ENCODE results near the gene OTUB1. TPM values are rescaled to one million over a fixed set of nuclear protein-coding genes. Genes with fewer than 3 reads are reported as not detected.

OTUB1 gene
- total RNA-seq, 3 donors from 2014 or later (not counting 1 experiment from before 2014, with no cell fraction given), result 73.6 to 88.9 (median 82.4) TPM

- ATAC-seq, result peak in 2 of 3 donors; percentile 24 to 29
- no peak overlapping the region for H3K27ac ChIP-seq (ENCODE audit: low read length)
- TF ChIP-seq CTCF (IDR thresholded peaks at IDR 0.05), result no peak
- H3K4me1 ChIP-seq (ENCODE audit: control insufficient read depth, insufficient read depth, low read length), result peaks cover 7% of the 10 kb centered on the region
- intact Hi-C loops (cut with micrococcal nuclease), result no loop called here
- H3K36me3 Mint-ChIP-seq, result no peaks in the 10 kb centered on the region
- DNase-seq, result peak in 1 of 2 donors; percentile 23
- H3K27ac Mint-ChIP-seq, result no peak overlapping the region
- no peaks in the 10 kb centered on the region for H3K9me3 ChIP-seq (ENCODE audit: control insufficient read depth, insufficient read depth, low read length)
- WGBS (ENCODE audit: insufficient coverage), result 16% methylated on average over 22 of the region's 22 CpGs
- H3K27me3 ChIP-seq (ENCODE audit: control insufficient read depth, insufficient read depth, low read length), result peaks cover 6% of the 10 kb centered on the region
- H3K4me3 Mint-ChIP-seq, result no peak overlapping the region
- no peaks in the 10 kb centered on the region for H3K36me3 ChIP-seq (ENCODE audit: control insufficient read depth, insufficient read depth, low read length)
- no peaks in the 10 kb centered on the region for H3K4me1 Mint-ChIP-seq
- no peaks in the 10 kb centered on the region for H3K9me3 Mint-ChIP-seq
- H3K27me3 Mint-ChIP-seq (ENCODE audit: low read depth in 2 of 2), result peaks cover 17 to 21% of the 10 kb centered on the region in 2 donors
- H3K4me3 ChIP-seq (ENCODE audit: low read length), result no peak overlapping the region
Measured at GRCh38 chr11:64028398-64029115, 42.3 kb downstream of the OTUB1 start.

GRCh38 chr11:64029773-64030172, 43.5 kb downstream of the OTUB1 start:
- no peak overlapping the region for H3K4me3 Mint-ChIP-seq

GRCh38 chr11:64031001-64031400, 44.8 kb downstream of the OTUB1 start:
- H3K9me3 Mint-ChIP-seq, result no peaks in the 10 kb centered on the region
- WGBS (ENCODE audit: insufficient coverage), result 91% methylated on average over 3 of the region's 3 CpGs
- H3K4me1 Mint-ChIP-seq, result peaks cover 4 to 5% of the 10 kb centered on the region in 2 donors
- H3K27me3 Mint-ChIP-seq (ENCODE audit: low read depth in 2 of 2), result peaks cover 32 to 35% of the 10 kb centered on the region in 2 donors
- Histone ChIP-seq H3K27ac (ENCODE audit: low read length) (no peak overlapping the region), H3K36me3 (ENCODE audit: control insufficient read depth, insufficient read depth, low read length) (no peaks in the 10 kb centered on the region), H3K27me3 (ENCODE audit: control insufficient read depth, insufficient read depth, low read length) (peaks cover 19% of the 10 kb centered on the region), H3K9me3 (ENCODE audit: control insufficient read depth, insufficient read depth, low read length) (no peaks in the 10 kb centered on the region), H3K4me3 (ENCODE audit: low read length) (no peak overlapping the region), H3K4me1 (ENCODE audit: control insufficient read depth, insufficient read depth, low read length) (peaks cover 10% of the 10 kb centered on the region)
- no peaks in the 10 kb centered on the region for H3K36me3 Mint-ChIP-seq
- ATAC-seq (no peak), DNase-seq (no peak)
- TF ChIP-seq CTCF (IDR thresholded peaks at IDR 0.05), result no peak
- intact Hi-C loops (cut with micrococcal nuclease), result no loop called here
- no peak overlapping the region for H3K4me3 Mint-ChIP-seq
- H3K27ac Mint-ChIP-seq, result no peak overlapping the region

More at GRCh38 chr11:64029773-64030172, 43.5 kb downstream of the OTUB1 start:
- Mint-ChIP-seq H3K4me1 (peaks cover under 1 to 4% of the 10 kb centered on the region in 2 donors), H3K36me3 (no peaks in the 10 kb centered on the region), H3K9me3 (no peaks in the 10 kb centered on the region), H3K27ac (no peak overlapping the region), H3K27me3 (ENCODE audit: low read depth in 2 of 2) (peaks cover 27 to 29% of the 10 kb centered on the region in 2 donors)
- Histone ChIP-seq H3K4me3 (ENCODE audit: low read length) (no peak overlapping the region), H3K27me3 (ENCODE audit: control insufficient read depth, insufficient read depth, low read length) (peaks cover 15% of the 10 kb centered on the region), H3K4me1 (ENCODE audit: control insufficient read depth, insufficient read depth, low read length) (peaks cover 7% of the 10 kb centered on the region), H3K36me3 (ENCODE audit: control insufficient read depth, insufficient read depth, low read length) (no peaks in the 10 kb centered on the region), H3K9me3 (ENCODE audit: control insufficient read depth, insufficient read depth, low read length) (no peaks in the 10 kb centered on the region), H3K27ac (ENCODE audit: low read length) (no peak overlapping the region)
- DNase-seq (no peak), ATAC-seq (no peak)
- no peak for TF ChIP-seq CTCF (IDR thresholded peaks at IDR 0.05)
- 86% methylated on average over 8 of the region's 8 CpGs for WGBS (ENCODE audit: insufficient coverage)
- intact Hi-C loops (cut with micrococcal nuclease), result no loop called here

Data from natural killer cell (primary cell).